HepG2 (cell line): ENCODE measurements around the gene ECT2. TPM values are rescaled to one million over a fixed set of nuclear protein-coding genes. Genes with fewer than 3 reads are reported as not detected.

ENCODE experiments used
- ARNT2 ChIP-seq: sonication (generic); formaldehyde crosslinking; IDR thresholded peaks from 2 replicates; pipeline ENCODE4 v1.8.0; 2022; ENCODE audit warnings: mild to moderate bottlenecking, low read depth, missing genetic modification reagents, moderate library complexity
- CEBPG ChIP-seq: IDR thresholded peaks from 2 replicates; pipeline ENCODE4 v1.6.1; 2016
- ERF ChIP-seq: IDR thresholded peaks from 2 replicates; pipeline ENCODE4 v1.6.1; 2018; ENCODE audit warnings: missing biosample characterization, missing genetic modification reagents
- ESRRA ChIP-seq: sonication (generic); formaldehyde crosslinking; IDR thresholded peaks from 2 replicates; pipeline ENCODE4 v1.5.1; 2020; ENCODE audit warnings: mild to moderate bottlenecking, low read depth, missing genetic modification reagents
- FOXP1 ChIP-seq, 2 experiments: fragments of 450-650 bp in 1 of 2; IDR thresholded peaks; 2 replicates each; pipeline ENCODE4 v1.6.1; 2017 to 2018; ENCODE audit warnings: antibody characterized with exemption in 1 of 2
- GATAD2A ChIP-seq: IDR thresholded peaks from 2 replicates; pipeline ENCODE4 v1.6.1; 2016
- GFI1 ChIP-seq: sonication (generic); formaldehyde crosslinking; IDR thresholded peaks from 2 replicates; pipeline ENCODE4 v1.5.0; 2020; ENCODE audit warnings: missing genetic modification reagents, mild to moderate bottlenecking, borderline replicate concordance
- HOXA7 ChIP-seq: sonication (generic); formaldehyde crosslinking; IDR thresholded peaks from 2 replicates; pipeline ENCODE4 v1.8.1; 2022; ENCODE audit warnings: mild to moderate bottlenecking, missing genetic modification reagents, moderate library complexity
- IRF2 ChIP-seq: IDR thresholded peaks from 2 replicates; pipeline ENCODE4 v1.6.1; 2018; ENCODE audit warnings: missing genetic modification reagents, missing compliant biosample characterization
- NR1H2 ChIP-seq: sonication (generic); formaldehyde crosslinking; IDR thresholded peaks from 2 replicates; pipeline ENCODE4 v1.8.1; 2022; ENCODE audit warnings: low read depth, missing genetic modification reagents, borderline replicate concordance
- NR2F2 ChIP-seq: IDR thresholded peaks from 2 replicates; pipeline ENCODE4 v1.6.1; 2012; ENCODE audit warnings: low read depth, inconsistent platforms, borderline replicate concordance
- SP1 ChIP-seq, 2 experiments: fragments of 450-650 bp in 1 of 2; sonication (generic) in 1 of 2; formaldehyde crosslinking in 1 of 2; IDR thresholded peaks; 2 replicates each; pipeline versions ENCODE4 v1.4.0 to v1.6.1; 2016 to 2020; ENCODE audit warnings: missing genetic modification reagents in 1 of 2
- TCF12 ChIP-seq, 2 experiments: fragments of 450-650 bp in 1 of 2; sonication (generic) in 1 of 2; formaldehyde crosslinking in 1 of 2; IDR thresholded peaks; 2 replicates each; pipeline versions ENCODE4 v1.6.1 to v1.8.0; 2017 to 2022; ENCODE audit warnings: antibody characterized with exemption in 1 of 2, mild to moderate bottlenecking in 1 of 2, missing genetic modification reagents in 1 of 2, moderate library complexity in 1 of 2
- XRCC5 ChIP-seq: fragments of 200-400 bp; formaldehyde crosslinking; optimal IDR thresholded peaks from 2 replicates; pipeline ENCODE3; 2017; ENCODE audit warnings: mild to moderate bottlenecking, low read length
- ZBTB3 ChIP-seq: sonication (generic); formaldehyde crosslinking; IDR thresholded peaks from 2 replicates; pipeline ENCODE4 v1.4.0; 2020; ENCODE audit warnings: low read depth, mild to moderate bottlenecking, moderate library complexity, missing genetic modification reagents, borderline replicate concordance
- ZFP90 ChIP-seq: sonication (generic); formaldehyde crosslinking; IDR thresholded peaks from 2 replicates; pipeline ENCODE4 v1.8.0; 2022; ENCODE audit warnings: missing genetic modification reagents, mild to moderate bottlenecking, inconsistent platforms, borderline replicate concordance
- ZNF264 ChIP-seq: sonication (generic); formaldehyde crosslinking; IDR thresholded peaks from 2 replicates; pipeline ENCODE4 v1.4.0; 2020; ENCODE audit warnings: missing genetic modification reagents
- ZNF598 ChIP-seq: sonication (generic); formaldehyde crosslinking; IDR thresholded peaks from 2 replicates; pipeline ENCODE4 v1.5.1; 2020; ENCODE audit warnings: mild to moderate bottlenecking, missing genetic modification reagents, borderline replicate concordance
- ZNF629 ChIP-seq: sonication (generic); formaldehyde crosslinking; conservative IDR thresholded peaks from 2 replicates; pipeline ENCODE4 v1.5.0; 2020; ENCODE audit warnings: missing genetic modification reagents
- ZNF782 ChIP-seq: sonication (generic); formaldehyde crosslinking; IDR thresholded peaks from 2 replicates; pipeline ENCODE4 v1.4.0; 2020; ENCODE audit warnings: missing genetic modification reagents, mild to moderate bottlenecking, borderline replicate concordance
- ZSCAN30 ChIP-seq: sonication (generic); formaldehyde crosslinking; IDR thresholded peaks from 2 replicates; pipeline ENCODE4 v1.5.0; 2020; ENCODE audit warnings: mild to moderate bottlenecking, missing genetic modification reagents
- polyA plus RNA-seq, 8 experiments: library from polyadenylated mRNA; depleted of rRNA in 3 of 8; stranded (reverse) in 7 of 8; unstranded in 1 of 8; fragments of >200 nt; fragmentation: Illumina TruSeq in 4 of 8; extraction: Trizol in 4 of 8; gene quantifications; 2 replicates each; pipeline versions ENCODE4 v1.2.1 to v1.2.3, GENCODE V29; 2011 to 2016; ENCODE audit warnings: low read depth in 4 of 8, missing spikeins in 1 of 8, mixed read lengths in 1 of 8; ENCODE audit not compliant: insufficient read depth in 1 of 8
- total RNA-seq, 5 experiments: library from RNA; depleted of rRNA; stranded (reverse); fragments of >200 nt; fragmentation: Illumina TruSeq; extraction: Trizol; gene quantifications; 2 replicates each; pipeline ENCODE4 v1.2.3, GENCODE V29; 2016; ENCODE audit warnings: low read depth in 1 of 5
- TF ChIP-seq, protein P1 (sequence below): sonication (generic); formaldehyde crosslinking; IDR thresholded peaks from 2 replicates; pipeline ENCODE4 v1.5.0; 2020; ENCODE audit warnings: mild to moderate bottlenecking, missing genetic modification reagents
- TF ChIP-seq, protein P2 (sequence below): sonication (generic); formaldehyde crosslinking; IDR thresholded peaks from 2 replicates; pipeline ENCODE4 v1.9.0; 2021; ENCODE audit warnings: missing genetic modification reagents, borderline replicate concordance
- TF ChIP-seq, protein P3 (sequence below): IDR thresholded peaks from 2 replicates; pipeline ENCODE4 v1.6.1; 2016; ENCODE audit warnings: low read depth
- TF ChIP-seq, protein P4 (sequence below): sonication (generic); formaldehyde crosslinking; IDR thresholded peaks from 2 replicates; pipeline ENCODE4 v1.4.0; 2020; ENCODE audit warnings: missing genetic modification reagents

ECT2 gene
- total and polyA plus RNA-seq, 2 of the 13 experiments (the other 11 are each of a cell fraction or from before 2014, with no cell fraction given) = 21.6 to 52.0 TPM

DNA sequence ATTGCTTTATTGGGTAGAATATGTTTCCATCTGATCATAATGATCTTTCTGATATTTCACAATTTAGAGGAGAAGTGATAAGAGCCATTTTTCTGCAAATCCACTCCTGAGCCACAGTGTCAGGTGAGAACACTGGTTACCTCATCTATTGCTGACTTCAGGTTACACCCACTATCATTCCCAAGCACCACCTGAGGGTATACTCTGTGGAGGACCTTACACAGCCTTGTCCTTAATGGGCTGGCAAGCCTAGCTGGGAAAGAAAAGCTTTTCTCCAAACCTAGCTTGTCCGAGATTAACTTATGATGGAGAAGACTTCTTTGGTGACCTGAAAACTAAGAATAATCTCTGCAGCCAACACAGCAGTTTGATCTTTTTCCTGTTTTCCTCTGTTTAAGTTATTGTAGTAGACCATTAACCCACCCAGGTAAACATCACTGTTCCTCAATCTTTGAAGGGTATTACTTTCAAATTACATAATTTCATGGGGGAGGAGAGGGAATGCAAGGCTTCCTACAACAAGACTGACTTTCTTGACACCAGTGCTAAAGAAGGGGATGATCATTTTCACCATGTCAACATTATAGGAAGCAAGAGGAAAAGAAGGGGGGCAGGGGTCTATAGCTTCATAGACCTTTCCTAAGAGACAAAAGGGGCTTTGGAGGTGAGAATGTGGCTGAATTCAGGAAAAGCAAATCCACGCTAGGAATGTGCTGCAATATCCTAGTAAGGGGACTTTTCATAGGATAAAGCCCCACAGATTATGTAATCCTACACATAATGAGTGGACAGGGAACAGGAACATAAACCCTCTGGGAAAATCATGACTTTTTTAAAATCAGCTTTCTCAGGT, 41.4 kb upstream of the ECT2 start (continued):
- no peak for TF ChIP-seq ZNF264 (CRISPR knock-in tag)
- TF ChIP-seq, protein P1, sequence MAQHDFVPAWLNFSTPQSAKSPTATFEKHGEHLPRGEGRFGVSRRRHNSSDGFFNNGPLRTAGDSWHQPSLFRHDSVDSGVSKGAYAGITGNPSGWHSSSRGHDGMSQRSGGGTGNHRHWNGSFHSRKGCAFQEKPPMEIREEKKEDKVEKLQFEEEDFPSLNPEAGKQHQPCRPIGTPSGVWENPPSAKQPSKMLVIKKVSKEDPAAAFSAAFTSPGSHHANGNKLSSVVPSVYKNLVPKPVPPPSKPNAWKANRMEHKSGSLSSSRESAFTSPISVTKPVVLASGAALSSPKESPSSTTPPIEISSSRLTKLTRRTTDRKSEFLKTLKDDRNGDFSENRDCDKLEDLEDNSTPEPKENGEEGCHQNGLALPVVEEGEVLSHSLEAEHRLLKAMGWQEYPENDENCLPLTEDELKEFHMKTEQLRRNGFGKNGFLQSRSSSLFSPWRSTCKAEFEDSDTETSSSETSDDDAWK (CRISPR knock-in tag) = no peak
- no peak for TF ChIP-seq ZNF629 (CRISPR knock-in tag)
- no peak for TF ChIP-seq SP1 (IDR thresholded peaks at IDR 0.05)
- TF ChIP-seq SP1 (CRISPR knock-in tag; IDR thresholded peaks at IDR 0.05) = no peak
- TF ChIP-seq NR2F2 = no peak
- TF ChIP-seq, protein P2, sequence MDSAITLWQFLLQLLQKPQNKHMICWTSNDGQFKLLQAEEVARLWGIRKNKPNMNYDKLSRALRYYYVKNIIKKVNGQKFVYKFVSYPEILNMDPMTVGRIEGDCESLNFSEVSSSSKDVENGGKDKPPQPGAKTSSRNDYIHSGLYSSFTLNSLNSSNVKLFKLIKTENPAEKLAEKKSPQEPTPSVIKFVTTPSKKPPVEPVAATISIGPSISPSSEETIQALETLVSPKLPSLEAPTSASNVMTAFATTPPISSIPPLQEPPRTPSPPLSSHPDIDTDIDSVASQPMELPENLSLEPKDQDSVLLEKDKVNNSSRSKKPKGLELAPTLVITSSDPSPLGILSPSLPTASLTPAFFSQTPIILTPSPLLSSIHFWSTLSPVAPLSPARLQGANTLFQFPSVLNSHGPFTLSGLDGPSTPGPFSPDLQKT (CRISPR knock-in tag) = no peak
- peak; percentile 73 for TF ChIP-seq GATAD2A (CRISPR knock-in tag)
- no peak for TF ChIP-seq ZNF782 (CRISPR knock-in tag)
- no peak for TF ChIP-seq HOXA7 (CRISPR knock-in tag)
- TF ChIP-seq NR1H2 (CRISPR knock-in tag) = no peak
- no peak for TF ChIP-seq ZBTB3 (CRISPR knock-in tag)
- TF ChIP-seq ESRRA (CRISPR knock-in tag) = no peak
- TF ChIP-seq, protein P3, sequence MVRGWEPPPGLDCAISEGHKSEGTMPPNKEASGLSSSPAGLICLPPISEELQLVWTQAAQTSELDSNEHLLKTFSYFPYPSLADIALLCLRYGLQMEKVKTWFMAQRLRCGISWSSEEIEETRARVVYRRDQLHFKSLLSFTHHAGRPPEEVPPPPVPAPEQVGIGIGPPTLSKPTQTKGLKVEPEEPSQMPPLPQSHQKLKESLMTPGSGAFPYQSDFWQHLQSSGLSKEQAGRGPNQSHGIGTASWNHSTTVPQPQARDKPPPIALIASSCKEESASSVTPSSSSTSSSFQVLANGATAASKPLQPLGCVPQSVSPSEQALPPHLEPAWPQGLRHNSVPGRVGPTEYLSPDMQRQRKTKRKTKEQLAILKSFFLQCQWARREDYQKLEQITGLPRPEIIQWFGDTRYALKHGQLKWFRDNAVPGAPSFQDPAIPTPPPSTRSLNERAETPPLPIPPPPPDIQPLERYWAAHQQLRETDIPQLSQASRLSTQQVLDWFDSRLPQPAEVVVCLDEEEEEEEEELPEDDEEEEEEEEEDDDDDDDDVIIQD (CRISPR knock-in tag) = peak; percentile 40; the same call in 1 of the 2 replicates
- no peak for TF ChIP-seq ZNF598 (CRISPR knock-in tag)
- no peak for TF ChIP-seq ARNT2
- no peak for TF ChIP-seq FOXP1 (IDR thresholded peaks at IDR 0.05)
- peak; percentile 79 for TF ChIP-seq FOXP1 (CRISPR knock-in tag; IDR thresholded peaks at IDR 0.05)
- no peak for TF ChIP-seq TCF12 (IDR thresholded peaks at IDR 0.05)
- no peak for TF ChIP-seq TCF12 (CRISPR knock-in tag; IDR thresholded peaks at IDR 0.05)
- TF ChIP-seq XRCC5 = no peak
- TF ChIP-seq ERF (CRISPR knock-in tag) = 0 out of 2 replicates have a peak, but pooled peaks have one; percentile 38
- no peak; the same call in none of the 2 replicates for TF ChIP-seq CEBPG (CRISPR knock-in tag)
- TF ChIP-seq GFI1 = 0 out of 2 replicates have a peak, but pooled peaks have one; percentile 44
- TF ChIP-seq IRF2 = no peak
- TF ChIP-seq, protein P4, sequence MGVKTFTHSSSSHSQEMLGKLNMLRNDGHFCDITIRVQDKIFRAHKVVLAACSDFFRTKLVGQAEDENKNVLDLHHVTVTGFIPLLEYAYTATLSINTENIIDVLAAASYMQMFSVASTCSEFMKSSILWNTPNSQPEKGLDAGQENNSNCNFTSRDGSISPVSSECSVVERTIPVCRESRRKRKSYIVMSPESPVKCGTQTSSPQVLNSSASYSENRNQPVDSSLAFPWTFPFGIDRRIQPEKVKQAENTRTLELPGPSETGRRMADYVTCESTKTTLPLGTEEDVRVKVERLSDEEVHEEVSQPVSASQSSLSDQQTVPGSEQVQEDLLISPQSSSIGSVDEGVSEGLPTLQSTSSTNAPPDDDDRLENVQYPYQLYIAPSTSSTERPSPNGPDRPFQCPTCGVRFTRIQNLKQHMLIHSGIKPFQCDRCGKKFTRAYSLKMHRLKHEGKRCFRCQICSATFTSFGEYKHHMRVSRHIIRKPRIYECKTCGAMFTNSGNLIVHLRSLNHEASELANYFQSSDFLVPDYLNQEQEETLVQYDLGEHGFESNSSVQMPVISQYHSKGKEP (CRISPR knock-in tag) = no peak
- no peak for TF ChIP-seq ZSCAN30 (CRISPR knock-in tag)
- no peak for TF ChIP-seq ZFP90 (CRISPR knock-in tag)
